Measurements from ENCODE around the gene DMXL1.

Gene DMXL1

GRCh38 chr5:119207105-119207504 lies 136.2 kb downstream of the DMXL1 start:
- Histone ChIP-seq H3K4me1 (ENCODE audit: low read length) (no peaks in the 10 kb centered on the region), H3K9ac (ENCODE audit: low read length) (no peak overlapping the region), H3K27ac (ENCODE audit: low read length) (no peak overlapping the region), H4K20me1 (ENCODE audit: insufficient read depth, low read length) (no peaks in the 10 kb centered on the region), H3K27me3 (ENCODE audit: low read depth, low read length) (no peaks in the 10 kb centered on the region), H3K36me3 (replicated peaks; ENCODE audit: low read depth, low read length) (peaks cover 6% of the 10 kb centered on the region), H3K79me2 (ENCODE audit: low read length) (no peaks in the 10 kb centered on the region), H3K9me3 (ENCODE audit: insufficient read depth, low read length) (no peaks in the 10 kb centered on the region), H3K4me3 (ENCODE audit: low read length) (no peak overlapping the region), H3K4me2 (ENCODE audit: low read length) (no peak overlapping the region), H2AFZ (ENCODE audit: low read depth, low read length) (no peak overlapping the region)
- TF ChIP-seq CTCF (IDR thresholded peaks at IDR 0.05; ENCODE audit: low read depth, low read length) (no peak), EZH2phosphoT487 (IDR thresholded peaks at IDR 0.05; ENCODE audit: low read depth) (no peak)

- Histone ChIP-seq H2AFZ (ENCODE audit: low read depth, low read length) (no peak overlapping the region), H3K4me1 (ENCODE audit: low read length) (no peaks in the 10 kb centered on the region), H3K27me3 (ENCODE audit: low read depth, low read length) (no peaks in the 10 kb centered on the region), H3K79me2 (ENCODE audit: low read length) (no peaks in the 10 kb centered on the region), H4K20me1 (ENCODE audit: insufficient read depth, low read length) (no peaks in the 10 kb centered on the region), H3K36me3 (replicated peaks; ENCODE audit: low read depth, low read length) (no peaks in the 10 kb centered on the region), H3K27ac (ENCODE audit: low read length) (no peak overlapping the region), H3K9me3 (ENCODE audit: insufficient read depth, low read length) (no peaks in the 10 kb centered on the region), H3K4me2 (ENCODE audit: low read length) (no peak overlapping the region), H3K4me3 (ENCODE audit: low read length) (no peak overlapping the region), H3K9ac (ENCODE audit: low read length) (no peak overlapping the region)
- TF ChIP-seq EZH2phosphoT487 (IDR thresholded peaks at IDR 0.05; ENCODE audit: low read depth) (no peak), CTCF (IDR thresholded peaks at IDR 0.05; ENCODE audit: low read depth, low read length) (no peak)
Observed at GRCh38 chr5:119212026-119212425, 141.1 kb downstream of the DMXL1 start.

GRCh38 chr5:119212676-119213075 lies 141.8 kb downstream of the DMXL1 start:
- Histone ChIP-seq H3K79me2 (ENCODE audit: low read length) (no peaks in the 10 kb centered on the region), H3K27me3 (ENCODE audit: low read depth, low read length) (no peaks in the 10 kb centered on the region), H3K9me3 (ENCODE audit: insufficient read depth, low read length) (no peaks in the 10 kb centered on the region), H3K36me3 (replicated peaks; ENCODE audit: low read depth, low read length) (no peaks in the 10 kb centered on the region), H3K4me3 (ENCODE audit: low read length) (no peak overlapping the region), H4K20me1 (ENCODE audit: insufficient read depth, low read length) (no peaks in the 10 kb centered on the region), H2AFZ (ENCODE audit: low read depth, low read length) (no peak overlapping the region), H3K9ac (ENCODE audit: low read length) (no peak overlapping the region), H3K27ac (ENCODE audit: low read length) (no peak overlapping the region), H3K4me2 (ENCODE audit: low read length) (no peak overlapping the region), H3K4me1 (ENCODE audit: low read length) (peaks cover 6% of the 10 kb centered on the region)
- TF ChIP-seq EZH2phosphoT487 (IDR thresholded peaks at IDR 0.05; ENCODE audit: low read depth): no peak
- no peak for TF ChIP-seq CTCF (IDR thresholded peaks at IDR 0.05; ENCODE audit: low read depth, low read length)

GRCh38 chr5:119217183-119217582 lies 146.3 kb downstream of the DMXL1 start:
- Histone ChIP-seq H3K4me2 (ENCODE audit: low read length) (no peak overlapping the region), H3K9me3 (ENCODE audit: insufficient read depth, low read length) (no peaks in the 10 kb centered on the region), H4K20me1 (ENCODE audit: insufficient read depth, low read length) (no peaks in the 10 kb centered on the region), H3K27ac (ENCODE audit: low read length) (no peak overlapping the region), H3K79me2 (ENCODE audit: low read length) (no peaks in the 10 kb centered on the region), H3K9ac (ENCODE audit: low read length) (no peak overlapping the region), H3K4me3 (ENCODE audit: low read length) (no peak overlapping the region), H3K36me3 (replicated peaks; ENCODE audit: low read depth, low read length) (peaks cover 6% of the 10 kb centered on the region), H3K27me3 (ENCODE audit: low read depth, low read length) (no peaks in the 10 kb centered on the region), H3K4me1 (ENCODE audit: low read length) (peaks cover 36% of the 10 kb centered on the region), H2AFZ (ENCODE audit: low read depth, low read length) (no peak overlapping the region)
- TF ChIP-seq CTCF (IDR thresholded peaks at IDR 0.05; ENCODE audit: low read depth, low read length): no peak
- no peak for TF ChIP-seq EZH2phosphoT487 (IDR thresholded peaks at IDR 0.05; ENCODE audit: low read depth)

Measured in OCI-LY3 (cell line).